Activated CD8-positive, alpha-beta memory T cell treated with anti-CD3 and anti-CD28 coated beads for 24 hours (primary cell): ENCODE data around the gene KLHL22.
"Not testable (repeated sequence)": the region's sequence is repeated elsewhere in the genome, so short reads cannot be mapped to it uniquely, and the experiment has no call there.

Experiments used
- DNase-seq: peaks from one replicate; pipeline ENCODE4 v3.0.0-alpha.2; 2020

Gene KLHL22

DNA sequence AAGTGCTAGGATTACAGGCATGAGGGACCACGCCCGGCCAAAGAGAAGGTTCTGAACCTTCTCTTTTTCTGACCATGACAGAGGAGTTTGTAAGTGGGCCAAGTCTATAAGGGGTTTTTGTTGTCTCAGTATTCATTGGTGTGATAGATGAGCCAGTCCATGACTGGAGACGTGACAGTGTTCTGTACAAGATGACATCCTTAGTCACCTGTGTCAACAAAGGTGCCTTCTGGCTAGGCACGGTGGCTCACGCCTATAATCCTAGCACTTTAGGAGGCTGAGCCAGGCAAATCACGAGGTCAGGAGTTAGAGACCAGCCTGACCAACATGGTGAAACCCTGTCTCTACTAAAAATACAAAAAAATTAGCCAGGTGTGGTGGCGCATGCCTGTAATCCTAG is 4.2 kb upstream of the KLHL22 start:
- no peak for DNase-seq

DNA sequence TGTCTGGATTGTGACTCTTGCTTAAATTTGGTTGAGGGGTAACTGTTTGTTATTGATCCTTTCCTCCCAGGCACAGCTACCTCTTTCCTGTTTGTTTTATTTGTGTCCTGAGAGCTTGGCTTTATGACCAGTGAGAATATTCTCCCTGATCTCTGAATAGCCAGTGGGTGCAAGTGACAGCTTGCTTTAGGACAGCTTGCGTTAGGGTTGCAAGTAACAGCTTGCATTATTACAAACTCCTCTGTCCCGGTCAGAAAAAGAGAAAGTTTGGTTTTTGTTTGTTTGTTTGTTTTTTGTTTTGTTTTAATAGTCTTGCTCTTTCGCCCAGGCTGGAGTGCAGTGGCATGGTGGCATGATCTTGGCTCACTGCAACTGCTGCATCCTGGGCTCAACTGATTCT is 3.3 kb upstream of the KLHL22 start:
- DNase-seq: no peak

DNA sequence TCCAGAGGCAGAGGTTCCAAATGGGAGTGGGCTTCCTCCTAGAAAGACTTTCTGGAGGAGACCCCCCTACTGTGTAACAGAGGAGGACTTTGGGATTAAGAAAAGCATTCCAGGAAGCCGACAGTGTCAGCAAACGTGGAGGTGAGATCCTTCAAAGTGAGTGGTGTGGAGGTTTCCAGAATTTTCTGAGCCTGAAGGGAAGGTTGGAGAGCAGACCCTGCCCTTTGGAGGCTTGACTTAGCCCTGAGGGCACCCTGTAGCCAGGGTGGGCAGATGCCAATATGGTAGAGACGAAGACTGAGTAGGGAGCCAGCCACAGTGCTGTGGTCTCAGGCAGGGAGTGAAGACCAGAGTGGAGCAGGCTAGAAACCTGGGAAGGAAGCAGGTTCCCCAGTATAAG is 1.8 kb upstream of the KLHL22 start:
- no peak for DNase-seq

DNA sequence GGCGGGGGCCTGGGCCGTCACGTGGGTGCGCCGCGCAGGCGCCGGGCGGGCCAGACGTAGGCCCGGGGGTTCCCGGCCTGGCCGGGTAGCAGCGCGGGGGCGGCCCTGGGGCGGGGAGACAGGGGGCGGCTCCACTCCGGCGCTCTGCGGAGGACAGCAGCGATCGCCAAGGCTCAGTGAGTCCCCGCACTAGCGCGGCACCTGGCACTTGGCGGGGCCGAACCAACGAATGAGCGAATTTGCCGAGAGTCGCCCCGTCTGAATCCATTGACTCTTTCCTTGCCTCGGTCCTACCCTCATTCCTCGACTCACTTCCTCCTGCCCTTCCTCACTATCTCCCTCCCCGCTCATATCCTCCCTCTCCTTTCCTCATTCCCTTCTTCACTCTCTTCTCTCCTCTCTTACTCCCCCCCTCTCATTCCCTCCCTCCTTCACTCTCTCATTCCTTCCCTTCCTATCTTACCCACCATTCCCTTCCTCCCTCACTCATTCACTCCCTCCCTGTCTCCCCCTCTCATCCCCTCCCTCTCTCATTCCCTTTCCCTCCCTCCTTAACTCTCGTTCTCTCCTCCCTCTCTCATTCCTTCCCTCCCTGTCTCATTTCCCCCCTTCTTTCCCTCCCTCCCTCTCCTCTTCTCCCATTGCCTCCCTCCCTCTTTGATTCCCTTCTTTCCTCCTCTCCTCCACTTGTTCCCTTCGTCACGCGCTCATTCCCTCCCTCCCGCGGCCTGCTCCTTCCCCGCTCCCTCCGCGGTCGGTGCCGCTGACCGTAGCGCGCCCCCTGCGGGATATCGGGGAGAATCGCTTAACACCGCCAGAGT is 476 bp upstream of the KLHL22 start:
- DNase-seq: peak; percentile 94

DNA sequence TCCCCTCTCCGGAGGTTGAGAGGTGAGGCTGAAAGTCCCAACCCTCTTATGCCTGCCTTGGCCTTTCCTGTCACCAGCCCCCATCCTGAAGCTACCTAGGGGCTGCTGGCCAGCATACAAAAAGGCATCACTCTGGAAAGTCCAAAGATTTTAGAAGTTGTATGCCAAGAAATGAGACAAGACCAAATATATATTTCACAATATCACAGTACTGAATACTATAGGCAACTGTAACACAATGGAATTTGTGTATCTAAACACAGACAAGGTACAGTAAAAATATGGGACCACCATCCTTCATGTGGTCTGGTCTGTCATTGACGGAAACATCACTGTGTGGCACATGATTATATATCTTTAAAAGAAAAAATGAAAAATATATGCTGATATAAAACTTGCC is 4.2 kb downstream of the KLHL22 start:
- DNase-seq: no peak

DNA sequence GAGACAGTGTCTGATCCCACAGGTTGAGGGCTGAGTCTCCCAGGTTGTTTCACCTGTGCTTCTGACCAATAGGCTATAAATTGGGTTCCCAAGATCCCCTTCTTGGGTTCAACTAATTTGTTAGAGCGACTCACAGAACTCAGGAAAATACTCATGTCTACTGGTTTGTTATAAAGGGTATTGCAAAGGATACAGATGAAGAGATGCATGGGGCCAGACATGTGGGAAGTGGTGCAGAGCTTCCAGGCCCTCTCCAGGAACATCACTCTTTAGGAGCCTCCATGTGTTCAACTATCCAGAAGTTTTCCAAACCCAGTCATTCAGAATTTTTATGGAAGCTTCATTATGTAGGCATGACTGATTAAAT is 4.7 kb downstream of the KLHL22 start:
- DNase-seq: no peak

DNA sequence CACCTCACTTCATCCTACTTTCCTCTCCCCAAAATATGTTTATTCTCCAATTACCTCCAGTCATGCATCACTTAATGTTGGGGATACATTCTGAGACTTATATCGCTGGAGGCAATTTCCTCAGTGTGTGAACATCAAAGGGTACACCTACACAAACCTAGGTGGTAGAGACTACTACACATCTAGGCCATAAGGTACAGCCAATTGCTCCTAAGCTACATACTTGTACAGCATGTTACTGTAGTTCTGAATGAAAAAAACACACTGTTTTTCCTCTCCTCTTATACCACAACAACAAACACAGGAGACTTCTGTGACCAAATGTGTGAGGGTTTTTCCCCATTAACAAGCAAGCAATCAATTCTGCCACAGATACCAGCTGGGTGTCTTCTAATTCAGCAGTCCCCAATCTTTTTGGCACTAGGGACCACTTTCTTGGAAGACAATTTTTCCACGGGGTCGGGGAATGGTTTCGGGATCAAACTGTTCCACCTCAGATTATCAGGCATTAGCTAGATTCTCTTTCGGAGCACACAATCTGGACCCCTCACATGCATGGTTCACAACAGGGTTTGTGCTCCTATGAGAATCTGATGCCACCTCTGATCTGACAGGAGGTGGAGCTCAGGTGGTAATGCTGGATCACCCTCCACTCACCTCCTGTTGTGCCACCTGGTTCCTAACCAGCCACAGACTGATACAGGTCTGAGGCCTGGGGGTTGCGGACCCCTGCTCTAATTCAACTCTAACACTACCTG is 5.2 kb downstream of the KLHL22 start:
- no peak for DNase-seq

DNA sequence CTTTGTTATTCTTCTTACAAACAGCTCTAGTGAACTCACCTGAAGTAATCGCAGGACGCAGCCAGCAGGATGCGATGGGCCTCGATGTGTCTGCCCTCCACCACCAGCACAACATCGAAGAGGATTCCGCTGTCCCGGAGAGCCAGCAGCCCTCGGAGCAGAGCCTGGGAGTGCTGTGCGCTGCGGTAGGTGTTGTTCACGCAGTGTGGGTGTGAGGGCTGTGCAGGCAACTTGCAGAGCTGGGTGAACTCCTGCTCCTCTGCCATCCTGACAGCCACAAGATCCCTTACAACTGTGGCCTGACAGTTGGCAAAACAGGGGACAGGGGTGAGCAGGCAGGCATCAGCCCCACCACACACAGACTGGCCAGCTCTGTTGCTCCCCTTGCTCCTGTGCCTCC is 6.6 kb downstream of the KLHL22 start:
- DNase-seq: no peak

DNA sequence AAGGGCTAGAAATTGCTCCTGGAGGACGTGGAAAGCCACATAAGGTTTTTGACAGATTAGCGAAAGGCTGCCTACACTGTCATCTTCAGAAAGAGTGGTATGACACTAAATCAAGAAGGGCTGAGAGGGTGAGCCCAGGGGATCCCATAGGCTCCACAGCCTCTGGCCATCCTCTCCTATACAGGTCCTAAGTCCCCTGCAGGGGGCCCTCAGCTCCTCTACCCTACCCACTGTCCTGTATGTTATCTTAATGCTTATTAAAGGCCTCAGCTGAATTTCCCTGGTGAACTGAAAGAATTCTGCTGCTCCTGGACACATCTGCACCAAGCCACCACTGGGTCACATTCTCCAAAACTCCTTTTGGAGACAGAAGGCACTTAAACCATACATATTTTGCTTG is 7.9 kb downstream of the KLHL22 start:
- no peak for DNase-seq

DNA sequence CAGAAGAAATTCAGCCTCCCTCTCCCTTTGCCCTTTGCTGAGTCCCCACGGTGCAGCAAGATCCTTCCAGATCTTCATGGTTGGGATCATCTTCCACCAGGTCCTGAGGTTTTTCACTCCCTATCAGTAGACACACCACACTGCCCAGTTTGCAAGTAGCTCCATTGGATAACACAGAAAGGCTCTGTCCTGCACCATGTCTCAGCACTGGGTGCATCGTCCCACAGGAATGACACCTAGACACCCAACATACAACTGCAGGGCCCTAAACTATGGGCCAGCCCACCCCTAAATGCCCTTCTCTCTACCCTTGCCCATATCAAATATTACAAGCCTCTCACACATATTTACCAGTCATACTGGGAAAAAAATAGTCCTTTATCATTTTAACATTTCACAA is 9.4 kb downstream of the KLHL22 start:
- no peak for DNase-seq

DNA sequence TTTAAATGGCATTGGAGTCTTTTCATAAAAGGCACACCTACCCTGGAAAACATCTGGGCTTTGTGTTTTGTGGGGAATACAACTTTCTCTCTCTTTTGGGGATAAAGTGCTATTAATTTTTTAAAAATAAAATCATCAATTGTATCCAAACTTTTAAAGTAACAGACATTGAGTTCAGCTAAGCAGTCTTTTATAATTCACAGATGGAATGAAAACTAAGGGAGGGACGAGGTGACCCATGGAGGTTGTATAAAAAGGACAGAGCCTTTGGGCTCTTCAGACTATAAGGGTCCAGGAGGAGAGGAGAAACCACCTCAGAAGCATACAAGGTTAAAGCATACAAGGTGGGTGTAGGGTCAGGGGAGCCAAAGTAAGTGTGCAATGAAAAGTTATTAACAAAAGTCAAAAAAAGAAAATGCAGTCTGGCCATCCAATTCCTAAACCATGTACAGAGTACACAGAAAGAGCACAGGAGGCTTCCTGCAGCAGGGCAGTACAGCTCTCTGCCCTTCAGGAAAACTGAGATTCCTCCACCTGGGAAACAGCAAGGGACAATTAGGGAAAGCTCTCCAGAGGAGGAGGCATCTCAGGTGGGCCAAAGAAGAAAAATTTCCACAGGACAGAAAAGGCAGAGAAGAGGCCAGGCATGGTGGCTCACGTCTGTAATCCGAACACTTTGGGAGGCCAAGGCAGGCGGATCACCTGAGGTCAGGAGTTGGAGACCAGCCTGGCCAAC is 10.5 kb downstream of the KLHL22 start:
- DNase-seq: no peak

DNA sequence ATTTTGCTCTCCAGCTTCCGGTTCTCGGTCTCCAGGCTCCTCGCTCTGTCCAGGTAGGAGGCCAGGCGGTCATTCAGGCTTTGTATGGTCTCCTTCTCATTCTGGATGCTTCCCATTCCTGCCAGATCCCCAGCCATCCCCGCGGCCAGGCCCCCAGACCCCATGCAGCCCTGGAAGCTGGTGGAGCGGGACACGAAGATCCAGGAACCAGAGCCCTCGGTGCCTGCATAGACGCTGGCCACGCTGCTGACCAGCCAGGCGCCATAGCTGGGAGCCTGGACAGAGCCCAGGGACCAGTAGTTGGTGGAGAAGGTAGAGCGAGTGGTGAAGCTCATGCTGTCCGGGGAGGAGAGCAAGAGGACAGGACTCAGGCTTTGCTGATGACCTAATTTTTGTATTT is 11.8 kb downstream of the KLHL22 start:
- DNase-seq: no peak

DNA sequence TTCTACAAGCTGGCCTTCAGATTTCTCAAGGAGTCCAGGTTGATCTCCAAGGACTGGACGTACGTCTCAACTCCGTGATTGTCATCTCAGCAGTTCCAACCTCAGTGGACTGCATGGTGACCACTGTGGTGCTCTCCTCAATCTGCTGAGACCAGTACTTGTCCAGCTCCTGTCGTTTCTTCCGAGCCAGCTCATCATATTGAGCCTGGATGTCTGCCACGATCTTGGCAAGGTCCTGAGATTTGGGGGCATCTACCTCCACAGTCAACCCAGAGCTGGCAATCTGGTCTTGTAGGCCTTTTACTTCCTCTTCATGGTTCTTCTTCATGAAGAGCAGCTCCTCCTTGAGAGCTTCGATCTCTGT is 12.5 kb downstream of the KLHL22 start:
- not testable (repeated sequence) for DNase-seq

DNA sequence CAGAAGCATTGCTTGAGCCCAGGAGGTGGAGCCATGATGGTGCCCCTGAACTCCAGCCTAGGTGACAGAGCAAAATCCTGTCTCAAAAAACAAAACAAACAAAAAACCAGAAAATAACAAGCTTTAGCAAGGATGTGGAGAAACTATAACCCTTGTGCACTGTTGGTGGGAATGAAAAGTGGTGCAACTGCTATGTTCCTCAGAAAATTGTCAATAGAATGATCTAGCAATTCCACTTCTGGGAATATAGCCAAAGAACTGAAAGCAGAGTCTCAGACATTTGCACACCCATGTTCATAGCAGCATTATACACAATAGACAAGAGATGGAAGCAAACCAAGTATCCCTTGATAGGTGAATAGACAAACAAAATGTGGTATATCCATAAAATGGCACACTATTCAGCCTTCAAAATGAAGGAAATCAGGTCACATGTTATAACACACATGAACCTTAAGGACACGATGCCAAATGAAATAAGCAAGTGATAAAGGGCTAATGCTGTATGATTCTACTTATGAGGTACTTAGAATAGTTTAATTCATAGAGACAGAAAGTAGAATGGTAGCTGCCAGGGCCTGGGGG is 15.9 kb downstream of the KLHL22 start:
- no peak for DNase-seq

DNA sequence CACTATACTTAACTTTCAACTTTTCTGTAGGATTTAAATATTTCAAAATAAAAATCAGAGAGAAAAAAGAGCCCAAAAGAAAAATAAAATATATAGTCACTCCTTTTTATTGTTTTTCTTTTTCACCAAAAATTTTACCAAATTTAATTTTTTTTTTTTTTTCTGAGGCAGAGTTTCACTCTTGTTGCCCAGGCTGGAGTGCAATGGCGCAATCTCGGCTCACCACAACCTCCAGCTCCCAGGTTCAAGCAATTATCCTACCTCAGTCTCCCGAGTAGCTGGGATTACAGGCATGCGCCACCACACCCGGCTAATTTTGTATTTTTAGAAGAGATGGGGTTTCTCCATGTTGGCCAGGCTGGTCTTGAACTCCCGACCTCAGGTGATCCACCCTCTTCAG is 17.5 kb downstream of the KLHL22 start:
- DNase-seq: not testable (repeated sequence)

DNA sequence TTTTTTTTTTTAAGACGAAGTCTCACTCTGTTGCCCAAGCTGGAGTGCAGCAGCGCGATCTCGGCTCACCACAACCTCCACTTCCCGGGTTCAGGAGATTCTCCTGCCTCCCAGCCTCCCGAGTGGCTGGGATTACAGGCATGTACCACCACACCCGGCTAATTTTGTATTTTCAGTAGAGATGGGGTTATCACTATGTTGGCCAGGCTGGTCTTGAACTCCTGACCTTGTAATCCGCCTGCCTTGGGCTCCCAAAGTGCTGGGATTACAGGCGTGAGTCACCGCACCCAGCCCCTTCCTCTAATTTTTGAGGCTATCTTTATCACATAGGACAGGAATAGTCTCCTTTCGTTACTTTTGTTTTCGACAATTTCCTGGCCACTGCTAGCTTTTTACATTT is 20.0 kb downstream of the KLHL22 start:
- DNase-seq: not testable (repeated sequence)

DNA sequence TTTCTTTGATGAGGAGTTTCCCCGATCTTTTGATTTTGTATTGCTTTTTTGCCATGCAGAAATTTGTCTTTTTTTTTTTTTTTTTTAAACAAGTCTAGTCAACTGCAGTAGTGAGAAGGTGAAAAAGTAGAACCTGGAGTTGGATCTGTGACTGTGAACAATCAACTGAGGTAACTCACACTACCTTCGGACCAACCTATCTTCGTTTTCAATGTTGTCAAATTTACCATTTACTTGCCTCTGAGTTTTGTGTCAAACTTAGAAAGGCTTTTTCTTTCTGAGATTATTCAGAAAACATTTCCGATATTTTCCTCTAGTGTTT is 20.5 kb downstream of the KLHL22 start:
- DNase-seq: no peak

DNA sequence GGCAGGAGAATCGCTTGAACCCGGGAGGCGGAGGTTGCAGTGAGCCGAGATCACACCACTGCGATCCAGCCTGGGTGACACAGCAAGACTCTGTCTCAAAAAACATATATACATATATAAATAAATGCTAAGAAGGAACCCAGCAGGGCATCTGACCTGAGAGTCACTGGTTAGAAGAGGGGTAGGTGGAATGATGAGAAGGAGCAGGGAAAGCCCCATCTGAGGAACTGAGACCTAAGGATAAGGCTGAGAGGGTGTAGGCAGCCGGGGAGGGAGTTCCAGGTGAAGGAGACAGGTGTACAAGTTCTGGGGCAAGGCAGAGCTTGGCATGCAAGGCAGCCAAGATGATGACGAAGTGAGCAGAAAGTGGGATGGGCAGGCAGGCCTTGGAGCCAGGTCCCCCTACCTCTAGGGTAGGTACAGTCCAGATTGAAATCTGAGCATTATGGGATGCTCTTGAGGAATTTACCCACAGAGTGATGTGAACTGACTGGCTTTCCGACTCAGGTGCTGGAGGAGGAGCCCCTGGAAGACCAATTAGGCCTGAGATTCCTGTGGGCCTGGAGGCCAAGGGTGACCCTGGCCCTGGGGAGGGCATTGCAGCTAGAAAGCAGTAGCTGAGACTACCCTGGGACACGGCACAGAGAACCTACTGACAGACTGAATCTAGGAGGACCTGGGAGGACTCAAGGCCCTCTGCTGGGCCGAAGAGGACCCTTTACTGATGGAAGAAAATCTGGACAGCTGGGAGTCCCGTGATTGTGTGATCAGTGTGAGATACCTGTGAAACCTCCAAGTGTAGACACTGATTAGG is 22.8 kb downstream of the KLHL22 start:
- DNase-seq: no peak

DNA sequence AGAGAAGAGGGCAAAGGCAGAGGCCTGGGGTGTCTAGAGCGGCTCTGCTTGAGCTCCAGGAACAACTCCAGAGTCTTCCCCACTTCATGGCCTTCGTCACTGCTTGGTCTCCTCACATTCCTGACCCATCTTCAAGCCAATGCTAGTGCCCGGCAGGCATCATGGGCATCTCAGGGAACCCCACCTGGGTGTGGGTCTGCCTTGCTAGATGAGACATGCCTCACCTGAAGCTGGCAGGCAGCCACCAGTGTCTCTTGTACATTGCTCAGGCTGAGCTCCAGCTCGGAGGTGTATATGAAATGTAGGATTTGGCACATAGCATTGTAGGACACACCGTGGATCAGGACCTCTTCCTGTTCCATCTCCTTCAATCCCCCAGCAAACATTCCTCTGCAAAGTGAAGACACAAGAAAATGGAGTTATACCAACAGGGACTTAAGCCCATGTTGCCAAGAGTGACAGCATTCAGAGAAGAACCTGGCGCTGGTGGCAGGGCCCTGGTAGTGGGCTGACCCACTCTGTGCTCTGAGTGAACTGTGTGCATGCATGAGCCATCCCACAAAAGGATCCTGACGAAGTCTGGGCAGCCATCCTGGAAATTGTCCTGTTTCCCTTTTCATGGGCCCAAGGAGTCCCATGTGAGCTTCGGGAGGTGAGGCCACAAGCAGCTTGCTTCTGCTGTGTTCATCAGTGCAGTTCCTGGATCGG is 24.3 kb downstream of the KLHL22 start:
- DNase-seq: no peak

DNA sequence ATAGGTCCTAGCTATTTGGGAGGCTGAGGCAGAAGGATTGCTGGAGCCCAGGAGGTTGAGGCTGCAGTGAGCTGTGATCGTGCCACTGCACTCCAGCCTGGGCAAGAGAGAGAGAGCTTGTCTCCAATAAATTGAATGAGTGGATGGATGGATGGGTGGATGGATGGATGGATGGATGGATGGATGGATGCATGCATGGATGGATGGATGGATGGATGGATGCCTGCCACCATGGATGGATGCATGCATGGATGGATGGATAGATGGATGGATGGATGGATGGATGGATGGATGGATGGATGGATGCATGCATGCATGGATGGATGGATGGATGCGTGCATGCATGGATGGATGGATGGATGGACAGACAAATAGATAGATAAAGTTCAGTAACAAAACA is 25.1 kb downstream of the KLHL22 start:
- not testable (repeated sequence) for DNase-seq

DNA sequence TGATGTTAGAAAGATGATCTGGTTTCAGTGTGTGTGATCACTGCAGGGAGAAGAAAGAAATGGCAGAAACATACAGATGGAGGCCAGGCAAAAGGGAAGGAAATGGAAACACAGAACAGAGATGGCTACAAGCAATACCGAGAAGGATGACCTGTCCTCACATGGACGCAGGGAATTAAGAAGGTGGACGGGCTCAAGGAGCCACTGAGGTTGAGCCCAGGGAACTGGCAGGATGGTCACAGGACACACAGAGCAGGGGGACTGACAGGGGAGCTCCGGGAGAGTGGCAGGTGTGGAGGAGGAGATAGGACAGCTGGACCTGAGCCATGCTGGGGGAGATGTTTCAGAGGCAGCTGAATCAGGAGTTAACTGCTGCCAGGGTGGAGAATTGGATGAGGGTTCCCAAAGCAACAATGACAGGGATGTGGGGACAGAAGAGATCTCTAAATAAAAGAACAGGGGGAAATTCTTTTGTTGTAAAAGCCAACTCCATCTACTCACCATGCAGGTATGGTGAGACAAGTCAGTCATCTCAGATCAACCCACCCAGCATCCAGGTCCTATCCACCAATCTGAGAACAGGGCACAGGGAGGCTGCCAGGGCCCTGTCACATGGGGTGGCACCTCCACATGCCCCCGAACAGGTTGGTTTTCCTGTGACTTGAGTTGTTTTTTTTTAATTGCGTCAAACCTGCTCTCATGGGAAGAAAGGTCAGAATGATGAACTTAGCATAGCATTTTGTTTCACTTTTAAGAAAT is 26.3 kb downstream of the KLHL22 start:
- no peak for DNase-seq
